Measurements from ENCODE around the gene CCDC169.

Gene CCDC169

DNA sequence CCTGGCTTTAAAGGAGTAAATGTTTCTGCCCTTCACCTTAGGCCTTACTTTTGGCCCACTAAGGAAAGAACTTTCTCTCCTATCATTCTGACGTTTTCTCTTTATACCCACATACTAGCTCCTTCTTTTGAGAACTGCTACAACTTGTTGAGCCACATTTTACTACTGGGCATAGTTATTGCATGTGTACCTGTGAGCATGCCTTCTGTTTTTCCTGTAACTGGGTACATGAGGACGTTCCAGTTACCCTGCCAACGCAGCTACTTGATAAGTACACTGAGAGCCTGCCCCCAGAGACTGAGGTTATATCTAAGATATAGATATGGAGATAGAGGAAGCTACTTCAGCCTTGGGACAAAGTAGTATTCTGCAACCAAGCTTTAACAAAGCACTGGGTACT is 3.5 kb downstream of the CCDC169 start:
- Histone ChIP-seq H3K79me2 (ENCODE audit: low read length) (no peaks in the 10 kb centered on the region), H3K9me3 (ENCODE audit: insufficient read depth, low read length) (peaks cover 19% of the 10 kb centered on the region; the same call in 1 of the 2 replicates), H3K9ac (ENCODE audit: low read length) (no peak overlapping the region), H3K27me3 (ENCODE audit: low read depth, low read length) (no peaks in the 10 kb centered on the region), H3K4me2 (ENCODE audit: low read length) (no peak overlapping the region), H3K4me1 (ENCODE audit: low read length) (no peaks in the 10 kb centered on the region), H3K4me3 (ENCODE audit: low read length) (no peak overlapping the region), H3K27ac (ENCODE audit: low read length) (no peak overlapping the region), H2AFZ (ENCODE audit: low read depth, low read length) (no peak overlapping the region), H3K36me3 (replicated peaks; ENCODE audit: low read depth, low read length) (peaks cover 5% of the 10 kb centered on the region), H4K20me1 (ENCODE audit: insufficient read depth, low read length) (no peaks in the 10 kb centered on the region)
- no peak for TF ChIP-seq EZH2phosphoT487 (IDR thresholded peaks at IDR 0.05; ENCODE audit: low read depth)
- TF ChIP-seq, protein P1, sequence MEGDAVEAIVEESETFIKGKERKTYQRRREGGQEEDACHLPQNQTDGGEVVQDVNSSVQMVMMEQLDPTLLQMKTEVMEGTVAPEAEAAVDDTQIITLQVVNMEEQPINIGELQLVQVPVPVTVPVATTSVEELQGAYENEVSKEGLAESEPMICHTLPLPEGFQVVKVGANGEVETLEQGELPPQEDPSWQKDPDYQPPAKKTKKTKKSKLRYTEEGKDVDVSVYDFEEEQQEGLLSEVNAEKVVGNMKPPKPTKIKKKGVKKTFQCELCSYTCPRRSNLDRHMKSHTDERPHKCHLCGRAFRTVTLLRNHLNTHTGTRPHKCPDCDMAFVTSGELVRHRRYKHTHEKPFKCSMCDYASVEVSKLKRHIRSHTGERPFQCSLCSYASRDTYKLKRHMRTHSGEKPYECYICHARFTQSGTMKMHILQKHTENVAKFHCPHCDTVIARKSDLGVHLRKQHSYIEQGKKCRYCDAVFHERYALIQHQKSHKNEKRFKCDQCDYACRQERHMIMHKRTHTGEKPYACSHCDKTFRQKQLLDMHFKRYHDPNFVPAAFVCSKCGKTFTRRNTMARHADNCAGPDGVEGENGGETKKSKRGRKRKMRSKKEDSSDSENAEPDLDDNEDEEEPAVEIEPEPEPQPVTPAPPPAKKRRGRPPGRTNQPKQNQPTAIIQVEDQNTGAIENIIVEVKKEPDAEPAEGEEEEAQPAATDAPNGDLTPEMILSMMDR (IDR thresholded peaks at IDR 0.05; ENCODE audit: low read depth, low read length), result no peak

DNA sequence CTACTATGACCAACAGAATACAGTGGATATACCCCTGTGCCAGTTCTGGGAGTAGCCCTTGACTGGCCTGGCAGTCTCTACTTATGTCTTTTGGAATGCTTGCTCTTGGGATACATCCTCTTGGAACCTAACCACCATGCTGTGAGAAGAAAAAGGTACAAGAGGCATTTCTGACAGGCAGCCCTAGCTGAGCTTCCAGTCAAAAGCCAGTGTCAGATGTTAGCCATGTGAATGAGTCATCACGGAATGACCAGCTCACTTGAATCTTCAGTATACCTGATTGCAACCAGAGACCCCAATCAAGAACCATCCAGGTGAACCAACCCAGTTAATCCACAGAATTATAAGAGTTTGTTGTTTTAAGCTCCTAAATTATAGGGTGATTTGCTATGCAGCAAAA is 4.1 kb downstream of the CCDC169 start:
- Histone ChIP-seq H2AFZ (ENCODE audit: low read depth, low read length) (no peak overlapping the region), H3K4me1 (ENCODE audit: low read length) (no peaks in the 10 kb centered on the region), H3K4me2 (ENCODE audit: low read length) (no peak overlapping the region), H3K27ac (ENCODE audit: low read length) (no peak overlapping the region), H3K79me2 (ENCODE audit: low read length) (no peaks in the 10 kb centered on the region), H3K9ac (ENCODE audit: low read length) (no peak overlapping the region), H3K4me3 (ENCODE audit: low read length) (no peak overlapping the region), H3K9me3 (ENCODE audit: insufficient read depth, low read length) (peaks cover 21% of the 10 kb centered on the region; the same call in 1 of the 2 replicates), H3K36me3 (replicated peaks; ENCODE audit: low read depth, low read length) (peaks cover 5% of the 10 kb centered on the region), H3K27me3 (ENCODE audit: low read depth, low read length) (no peaks in the 10 kb centered on the region), H4K20me1 (ENCODE audit: insufficient read depth, low read length) (no peaks in the 10 kb centered on the region)
- no peak for TF ChIP-seq EZH2phosphoT487 (IDR thresholded peaks at IDR 0.05; ENCODE audit: low read depth)
- TF ChIP-seq, protein P1 (IDR thresholded peaks at IDR 0.05; ENCODE audit: low read depth, low read length), result no peak

DNA sequence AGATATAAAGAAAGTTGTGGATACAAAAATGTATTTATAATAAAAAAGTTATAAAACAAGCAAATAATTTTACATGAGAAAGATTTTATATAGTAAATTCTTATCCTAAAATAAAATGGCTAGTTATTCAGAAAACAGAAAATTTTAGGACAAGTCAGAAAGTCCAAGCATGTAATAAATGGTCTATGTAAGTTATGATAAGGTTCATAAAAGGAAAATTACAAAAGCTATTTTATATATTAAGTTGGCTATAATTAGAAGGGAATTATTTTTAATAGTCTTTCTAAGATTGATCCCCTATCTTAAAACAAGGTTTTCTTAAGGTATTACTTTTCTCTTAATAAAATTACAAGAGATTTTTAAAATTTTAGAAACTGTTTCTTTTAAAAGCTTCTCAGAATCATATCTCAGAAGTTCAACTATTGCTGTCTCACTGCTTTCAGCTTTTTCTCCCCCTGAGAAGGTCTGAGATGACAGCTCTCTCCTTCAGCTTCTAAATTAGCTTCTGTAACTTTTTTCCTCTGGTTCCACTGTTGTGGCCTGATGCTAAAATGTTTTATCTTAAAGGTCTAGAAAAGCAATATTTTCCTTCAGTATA is 8.7 kb downstream of the CCDC169 start:
- Histone ChIP-seq H3K27ac (ENCODE audit: low read length) (no peak overlapping the region), H3K79me2 (ENCODE audit: low read length) (no peaks in the 10 kb centered on the region), H3K4me1 (ENCODE audit: low read length) (peaks cover 4% of the 10 kb centered on the region; the same call in 1 of the 2 replicates), H3K4me2 (ENCODE audit: low read length) (no peak overlapping the region), H4K20me1 (ENCODE audit: insufficient read depth, low read length) (no peaks in the 10 kb centered on the region), H3K9ac (ENCODE audit: low read length) (no peak overlapping the region), H3K4me3 (ENCODE audit: low read length) (no peak overlapping the region), H3K36me3 (replicated peaks; ENCODE audit: low read depth, low read length) (peaks cover 5% of the 10 kb centered on the region), H3K27me3 (ENCODE audit: low read depth, low read length) (no peaks in the 10 kb centered on the region), H2AFZ (ENCODE audit: low read depth, low read length) (no peak overlapping the region), H3K9me3 (ENCODE audit: insufficient read depth, low read length) (peaks cover 21% of the 10 kb centered on the region; the same call in 1 of the 2 replicates)
- TF ChIP-seq, protein P1 (IDR thresholded peaks at IDR 0.05; ENCODE audit: low read depth, low read length), result no peak
- no peak for TF ChIP-seq EZH2phosphoT487 (IDR thresholded peaks at IDR 0.05; ENCODE audit: low read depth)

DNA sequence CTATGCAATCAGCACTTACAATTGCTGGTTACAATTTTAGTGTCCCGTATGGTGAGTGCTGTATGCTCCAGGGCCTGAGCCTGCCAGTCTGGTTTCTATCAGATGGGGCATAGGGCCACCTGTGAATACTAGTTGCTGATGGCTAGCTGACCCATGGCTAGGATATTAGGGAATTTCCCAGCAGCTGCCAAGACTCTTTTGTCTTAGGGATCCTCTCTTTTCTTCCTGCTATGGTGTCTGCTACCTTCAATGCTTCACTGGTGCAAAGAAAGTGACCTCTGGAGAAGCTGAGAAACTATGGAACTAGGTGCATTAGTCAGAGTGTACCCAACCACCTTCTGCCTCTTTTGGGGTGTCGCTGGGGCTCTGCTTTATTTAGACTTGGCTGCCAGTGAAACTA is 11.6 kb downstream of the CCDC169 start:
- H3K27ac ChIP-seq (ENCODE audit: low read length), result no peak overlapping the region
- H3K27me3 ChIP-seq (ENCODE audit: low read depth, low read length), result no peaks in the 10 kb centered on the region
- H3K4me3 ChIP-seq (ENCODE audit: low read length), result no peak overlapping the region
- TF ChIP-seq, protein P1 (IDR thresholded peaks at IDR 0.05; ENCODE audit: low read depth, low read length), result no peak
- no peak for TF ChIP-seq EZH2phosphoT487 (IDR thresholded peaks at IDR 0.05; ENCODE audit: low read depth)
- no peaks in the 10 kb centered on the region for H4K20me1 ChIP-seq (ENCODE audit: insufficient read depth, low read length)
- H3K4me2 ChIP-seq (ENCODE audit: low read length), result no peak overlapping the region
- H3K9me3 ChIP-seq (ENCODE audit: insufficient read depth, low read length), result peaks cover 19% of the 10 kb centered on the region; the same call in 1 of the 2 replicates
- H3K36me3 ChIP-seq (replicated peaks; ENCODE audit: low read depth, low read length), result peaks cover 5% of the 10 kb centered on the region
- H2AFZ ChIP-seq (ENCODE audit: low read depth, low read length), result no peak overlapping the region
- no peak overlapping the region for H3K9ac ChIP-seq (ENCODE audit: low read length)
- peaks cover 4% of the 10 kb centered on the region; the same call in 1 of the 2 replicates for H3K4me1 ChIP-seq (ENCODE audit: low read length)
- H3K79me2 ChIP-seq (ENCODE audit: low read length), result no peaks in the 10 kb centered on the region

All from OCI-LY3 (cell line).